Measurements from ENCODE around the gene KCNK3.

DNA sequence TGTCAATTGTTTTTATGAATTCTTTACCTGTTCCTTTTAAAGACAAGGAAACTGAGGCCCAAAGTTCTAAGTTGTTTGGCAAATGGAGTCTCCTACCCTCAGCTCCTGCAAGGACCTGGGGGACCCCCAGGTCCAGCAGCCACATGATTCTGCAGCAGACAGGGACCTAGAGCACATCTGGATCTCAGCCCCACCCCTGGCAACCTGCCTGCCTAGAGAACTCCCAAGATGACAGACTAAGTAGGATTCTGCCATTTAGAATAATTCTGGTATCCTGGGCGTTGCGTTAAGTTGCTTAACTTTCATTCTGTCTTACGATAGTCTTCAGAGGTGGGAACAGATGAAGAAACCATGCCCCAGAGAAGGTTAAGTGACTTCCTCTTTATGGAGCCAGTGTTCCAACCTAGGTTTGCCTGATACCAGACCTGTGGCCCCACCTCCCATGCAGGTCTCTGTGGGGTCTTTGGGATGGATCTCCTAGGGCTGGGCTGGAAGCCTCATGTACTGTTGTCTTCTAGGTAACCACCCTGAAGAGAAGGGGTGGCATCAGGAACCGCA is 87.8 kb downstream of the KCNK3 start:
- TF ChIP-seq, protein P1, sequence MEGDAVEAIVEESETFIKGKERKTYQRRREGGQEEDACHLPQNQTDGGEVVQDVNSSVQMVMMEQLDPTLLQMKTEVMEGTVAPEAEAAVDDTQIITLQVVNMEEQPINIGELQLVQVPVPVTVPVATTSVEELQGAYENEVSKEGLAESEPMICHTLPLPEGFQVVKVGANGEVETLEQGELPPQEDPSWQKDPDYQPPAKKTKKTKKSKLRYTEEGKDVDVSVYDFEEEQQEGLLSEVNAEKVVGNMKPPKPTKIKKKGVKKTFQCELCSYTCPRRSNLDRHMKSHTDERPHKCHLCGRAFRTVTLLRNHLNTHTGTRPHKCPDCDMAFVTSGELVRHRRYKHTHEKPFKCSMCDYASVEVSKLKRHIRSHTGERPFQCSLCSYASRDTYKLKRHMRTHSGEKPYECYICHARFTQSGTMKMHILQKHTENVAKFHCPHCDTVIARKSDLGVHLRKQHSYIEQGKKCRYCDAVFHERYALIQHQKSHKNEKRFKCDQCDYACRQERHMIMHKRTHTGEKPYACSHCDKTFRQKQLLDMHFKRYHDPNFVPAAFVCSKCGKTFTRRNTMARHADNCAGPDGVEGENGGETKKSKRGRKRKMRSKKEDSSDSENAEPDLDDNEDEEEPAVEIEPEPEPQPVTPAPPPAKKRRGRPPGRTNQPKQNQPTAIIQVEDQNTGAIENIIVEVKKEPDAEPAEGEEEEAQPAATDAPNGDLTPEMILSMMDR (IDR thresholded peaks at IDR 0.05; ENCODE audit: poor library complexity, severe bottlenecking): no peak
- TF ChIP-seq EZH2 (IDR thresholded peaks at IDR 0.05; ENCODE audit: borderline replicate concordance, insufficient read depth, low read length, poor library complexity, severe bottlenecking) (no peak), RAD21 (conservative IDR thresholded peaks at IDR 0.05) (no peak), MXI1 (conservative IDR thresholded peaks at IDR 0.05; ENCODE audit: poor library complexity, severe bottlenecking) (no peak), EP300 (conservative IDR thresholded peaks at IDR 0.05; ENCODE audit: poor library complexity, severe bottlenecking) (no peak), TAF1 (IDR thresholded peaks at IDR 0.05; ENCODE audit: low read depth) (no peak), POLR2AphosphoS5 (IDR thresholded peaks at IDR 0.05) (no peak)
